GM10847 (cell line): ENCODE results near the gene MVB12B.

ENCODE experiments used
- POLR2A ChIP-seq: IDR thresholded peaks from 2 replicates; pipeline ENCODE4 v1.6.1; 2011; ENCODE audit not compliant: insufficient read length; ENCODE audit errors: extremely low read depth

MVB12B gene

DNA sequence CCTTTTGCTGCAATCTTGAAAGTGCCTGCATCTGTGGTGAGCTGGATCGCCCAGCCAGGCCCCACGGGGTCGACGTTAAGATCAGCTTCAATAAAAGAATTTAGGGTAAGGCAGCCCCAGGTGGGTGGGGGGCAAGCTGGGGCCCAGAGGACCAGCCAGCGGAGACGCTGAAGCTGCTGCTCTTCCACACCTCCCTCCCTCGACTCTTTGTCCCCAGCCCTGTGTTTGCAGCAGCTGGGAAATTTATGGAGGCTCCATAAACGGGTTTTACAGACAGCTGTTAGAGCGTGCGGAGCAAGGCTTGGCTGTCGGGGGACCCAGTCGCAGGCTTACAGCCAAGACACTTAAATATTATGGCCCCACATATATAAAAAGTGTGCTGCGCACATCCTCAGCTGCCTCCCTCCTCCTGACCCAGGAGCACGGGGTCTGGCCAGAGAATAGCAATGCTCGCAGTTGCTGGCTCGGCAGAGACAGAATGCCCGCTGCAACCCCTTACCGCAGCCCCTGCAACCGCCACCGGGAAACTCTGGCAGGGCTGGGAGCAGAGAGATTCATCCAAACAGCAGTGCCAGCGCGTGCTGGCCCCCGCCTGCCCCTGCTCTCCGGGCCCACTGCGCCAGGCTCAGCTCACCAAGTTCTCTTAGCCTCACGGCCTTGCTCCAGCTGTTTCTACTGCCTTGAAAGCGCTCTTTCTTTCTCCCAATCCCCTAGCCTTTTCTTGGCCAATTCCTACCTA is 28.4 kb upstream of the MVB12B start:
- TF ChIP-seq POLR2A, result no peak

GRCh38 chr9:126299706-126300276 is 26.8 kb upstream of the MVB12B start:
- no peak for TF ChIP-seq POLR2A

GRCh38 chr9:126301196-126301595 is 25.4 kb upstream of the MVB12B start:
- no peak for TF ChIP-seq POLR2A

DNA sequence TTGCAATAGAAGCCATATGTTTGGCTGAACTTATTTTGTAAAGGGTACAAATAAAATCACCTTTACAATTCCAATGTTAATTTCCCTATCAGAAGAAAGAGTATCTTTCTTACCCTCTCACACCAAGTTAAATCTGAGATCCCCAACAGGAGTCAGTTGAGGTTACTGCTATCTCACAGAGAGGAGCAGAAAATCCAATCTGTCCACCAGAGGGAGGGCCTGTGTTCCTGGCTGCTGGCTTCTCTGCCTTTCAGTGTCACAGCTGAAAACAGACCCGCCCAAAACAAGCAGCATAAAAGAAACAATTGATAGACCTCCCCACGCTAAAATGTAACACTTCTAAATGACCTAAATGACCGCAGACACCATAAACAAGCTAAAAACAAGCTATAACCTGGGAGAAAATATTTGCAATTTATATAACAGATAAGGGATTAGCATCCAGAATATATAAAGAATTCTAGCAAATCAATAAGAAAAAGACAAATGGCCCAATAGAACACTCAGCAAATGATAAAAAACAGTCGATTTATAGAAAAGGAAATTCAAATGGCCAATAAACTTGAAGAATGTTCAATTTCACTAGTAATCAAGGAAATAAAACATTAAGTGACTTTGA is 24.5 kb upstream of the MVB12B start:
- TF ChIP-seq POLR2A, result no peak

DNA sequence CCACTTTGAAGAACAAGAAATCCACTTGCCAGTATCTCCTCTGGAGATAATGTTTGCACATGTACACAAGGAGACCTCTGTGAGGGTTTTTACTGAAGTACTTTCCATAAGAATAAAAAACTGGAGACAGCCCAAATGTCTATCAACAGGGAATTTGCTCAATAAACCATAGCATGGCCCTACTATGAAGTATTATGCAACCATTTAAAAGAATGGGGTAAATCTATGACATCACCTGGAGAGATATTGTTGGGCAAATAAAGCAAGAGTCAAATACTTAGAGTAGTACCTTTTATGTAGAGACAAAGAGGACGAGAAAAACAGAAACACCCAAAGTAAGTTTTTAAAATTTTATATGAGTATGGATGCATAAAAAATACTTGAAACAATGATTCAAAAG is 23.9 kb upstream of the MVB12B start:
- TF ChIP-seq POLR2A, result no peak

- TF ChIP-seq POLR2A, result no peak
Observed at GRCh38 chr9:126303488-126303887, 23.1 kb upstream of the MVB12B start.

- no peak for TF ChIP-seq POLR2A
Observed at GRCh38 chr9:126304207-126304970, 22.2 kb upstream of the MVB12B start.

DNA sequence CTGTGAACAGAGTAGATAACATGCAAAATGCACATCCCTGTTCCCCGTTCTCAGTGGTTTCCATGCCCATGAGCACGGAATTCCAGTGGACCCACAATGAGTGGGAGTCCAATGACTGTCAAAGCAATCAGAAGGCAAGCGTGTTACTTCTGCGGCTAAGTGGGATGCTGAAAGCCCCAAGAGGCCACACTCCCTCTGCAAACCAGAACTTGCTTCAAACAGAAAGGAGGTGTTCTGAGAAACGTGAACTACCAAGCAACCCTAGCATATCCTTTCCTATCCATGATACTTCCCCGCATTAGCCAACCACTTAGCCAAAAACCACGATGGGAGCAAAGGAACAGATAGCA is 21.7 kb upstream of the MVB12B start:
- TF ChIP-seq POLR2A, result no peak

GRCh38 chr9:126306071-126306647 is 20.5 kb upstream of the MVB12B start:
- TF ChIP-seq POLR2A, result no peak

DNA sequence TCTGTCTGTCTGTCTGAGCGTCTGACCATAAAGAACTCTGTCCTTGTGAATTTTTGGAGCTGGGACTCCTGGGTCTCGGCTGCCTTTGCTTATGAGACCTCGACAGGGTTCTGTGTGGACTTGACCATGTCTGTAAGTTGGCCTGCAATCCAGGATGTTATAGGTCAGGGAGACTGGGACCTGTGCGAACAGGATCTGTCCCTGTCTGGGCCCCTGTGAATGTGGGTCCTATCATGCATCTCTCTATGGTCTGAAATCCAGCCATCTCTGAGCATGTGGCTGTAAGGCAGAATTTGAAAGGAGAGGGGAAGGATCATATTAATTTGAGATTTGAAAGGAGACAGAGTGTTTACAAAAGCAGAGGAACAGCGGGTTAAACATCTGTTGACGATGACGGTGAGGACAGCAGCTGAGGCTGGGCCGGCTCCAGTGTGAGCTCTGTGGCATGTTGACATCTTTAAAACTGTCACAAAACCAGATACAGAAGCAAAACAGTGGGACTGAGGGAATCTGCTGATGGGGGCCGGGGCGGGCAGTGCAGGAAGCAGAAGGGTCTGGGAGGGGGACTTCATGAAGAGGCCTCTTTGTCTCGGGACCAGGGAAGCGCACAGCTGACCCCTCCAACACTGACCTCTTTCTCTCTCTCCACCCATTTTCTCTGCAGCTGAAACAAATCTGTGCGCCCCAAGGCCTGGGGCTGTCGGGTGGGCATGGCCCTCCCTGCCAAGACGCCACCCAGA is 19.1 kb upstream of the MVB12B start:
- TF ChIP-seq POLR2A, result no peak

GRCh38 chr9:126309427-126310189 is 17.0 kb upstream of the MVB12B start:
- TF ChIP-seq POLR2A, result no peak

DNA sequence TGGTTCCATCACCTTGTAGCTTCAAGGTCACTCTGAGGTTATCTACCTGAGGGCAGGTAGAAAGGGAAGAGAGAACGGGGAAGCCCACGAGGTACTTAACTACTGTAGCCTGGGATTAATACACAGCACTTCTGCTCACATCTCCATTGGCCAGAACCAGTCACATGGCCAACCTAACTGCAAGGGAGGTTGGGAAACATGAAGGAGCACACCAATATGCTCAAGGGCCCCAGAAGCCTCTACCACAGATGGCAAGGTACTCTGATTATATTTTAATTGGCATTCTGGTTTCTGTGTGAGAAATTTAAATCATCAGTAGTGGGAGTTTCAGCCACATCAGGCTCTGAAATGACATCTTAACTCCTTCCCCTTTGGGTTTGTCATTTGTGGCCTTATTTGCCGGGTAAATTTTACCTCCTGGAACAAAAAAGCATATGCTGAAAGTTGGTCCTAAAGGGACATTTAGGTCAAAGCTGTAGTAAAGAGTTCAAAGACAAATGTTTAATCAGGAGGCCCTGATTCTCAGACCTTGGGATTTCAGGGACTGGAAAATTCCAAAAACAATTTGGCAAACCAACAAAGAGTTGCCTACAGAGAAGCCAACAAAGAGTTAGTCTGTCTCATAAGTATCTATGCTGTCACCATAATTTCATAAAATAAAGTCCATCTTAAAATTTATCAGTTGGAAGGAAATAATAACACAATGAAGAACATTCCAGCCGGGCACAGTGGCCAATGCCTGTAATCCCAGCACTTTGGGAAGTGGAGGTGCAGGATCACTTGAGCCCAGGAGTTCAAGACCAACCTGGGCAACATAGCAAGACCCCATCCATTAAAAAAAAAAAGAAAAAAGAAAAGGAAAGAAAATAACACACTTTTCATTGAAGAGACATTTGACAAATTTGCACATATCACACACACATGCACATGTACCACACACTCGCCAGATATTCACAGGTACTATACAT is 13.8 kb upstream of the MVB12B start:
- no peak for TF ChIP-seq POLR2A

DNA sequence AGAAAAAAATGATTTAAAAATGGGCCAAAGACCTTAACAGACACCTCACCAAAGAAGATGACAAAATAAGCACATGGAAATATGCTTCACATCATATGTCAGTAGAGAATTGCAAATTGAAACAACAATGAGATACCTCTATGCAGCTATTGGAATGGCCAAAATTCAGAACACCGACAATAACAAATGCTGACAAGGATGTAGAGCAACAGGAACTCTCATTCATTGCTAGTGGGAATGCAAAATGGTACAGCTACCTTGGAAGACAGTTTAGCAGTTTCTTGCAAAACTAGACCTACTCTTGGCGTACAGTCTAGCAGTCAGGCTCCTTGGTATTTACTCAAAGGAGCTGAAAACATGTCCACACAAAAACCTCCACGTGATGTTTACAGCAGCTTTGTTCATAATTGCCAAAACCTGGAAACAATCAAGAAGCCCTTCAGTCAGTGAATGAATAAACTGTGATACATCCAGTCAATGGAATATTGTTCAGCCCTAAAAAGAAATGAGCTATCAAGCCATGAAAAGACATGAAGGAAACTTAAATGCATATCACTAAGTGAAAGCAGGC is 10.5 kb upstream of the MVB12B start:
- TF ChIP-seq POLR2A, result no peak
